K562 (cell line): Measurements from ENCODE around the gene PDE2A. TPM values are rescaled to one million over a fixed set of nuclear protein-coding genes. Genes with fewer than 3 reads are reported as not detected.

ENCODE experiments used
- ATAC-seq: fragments of 200-7000 bp; cut with Tn5 transposase; 3 replicates; pipeline ENCODE4 v1.9.1; 2020; ENCODE audit warnings: moderate library complexity
- BruUV-seq: library from RNA; stranded (reverse); fragments of 400-500 nt; replicated peaks from 2 replicates; lab custom pipeline; 2021; lab: Mats Ljungman, UMichigan
- CTCF ChIA-PET: fragments of 300-600 bp; formaldehyde crosslinking; extraction: SDS; loops from one replicate; lab custom pipeline; 2021; ENCODE audit warnings: low intra/inter-chr PET ratio; lab: Yijun Ruan, JAX
- POLR2A ChIA-PET: fragments of 300-600, 350-650 bp; sonication (Branson Sonifier 250); formaldehyde crosslinking; extraction: SDS; loops from one replicate; lab custom pipeline; 2021; ENCODE audit warnings: antibody characterized with exemption, inconsistent platforms; lab: Yijun Ruan, JAX
- DNase-seq, 4 experiments: peaks; one replicate each; pipeline versions ENCODE4 v3.0.0 to v3.0.0-alpha.2; 2011 to 2018; ENCODE audit warnings: low spot score in 3 of 4, mixed read lengths in 3 of 4; ENCODE audit errors: extremely low read depth in 1 of 4
- FAIRE-seq: peaks from 2 replicates; lab custom pipeline; 2011; peaks lifted over from hg19 to GRCh38; lab: Jason Lieb, UNC
- H2AFZ ChIP-seq: 2 replicates; pipeline ENCODE4 v1.6.0; 2011; ENCODE audit warnings: low read depth, low read length, control low read depth, inconsistent platforms
- H3K27ac ChIP-seq: fragments of 200-600 bp; 3 replicates; pipeline ENCODE4 v1.8.0; 2011; ENCODE audit warnings: low read depth, mild to moderate bottlenecking, control low read depth, inconsistent platforms, low read length, moderate library complexity, mixed read lengths; ENCODE audit errors: extremely low read depth
- H3K27me3 ChIP-seq, 2 experiments: fragments of 300-600 bp in 1 of 2; 2 replicates in 1 of 2; 3 replicates in 1 of 2; pipeline versions ENCODE4 v1.6.0 to v1.8.0; 2011; ENCODE audit warnings: inconsistent platforms in 2 of 2, low read length in 2 of 2, mild to moderate bottlenecking in 1 of 2, mixed read lengths in 1 of 2, moderate library complexity in 1 of 2; ENCODE audit not compliant: control insufficient read depth in 2 of 2, insufficient read depth in 2 of 2
- H3K36me3 ChIP-seq: fragments of 300-600 bp; 3 replicates; pipeline ENCODE4 v1.8.0; 2011; ENCODE audit warnings: mild to moderate bottlenecking, low read length, inconsistent platforms; ENCODE audit not compliant: control insufficient read depth, insufficient read depth
- H3K4me1 ChIP-seq, 2 experiments: fragments of 200-600 bp in 1 of 2; replicated peaks in 1 of 2; 2 replicates in 1 of 2; 3 replicates in 1 of 2; pipeline versions ENCODE4 v1.5.1 to v1.8.0; 2011; ENCODE audit warnings: inconsistent platforms in 2 of 2, low read length in 2 of 2, mild to moderate bottlenecking in 1 of 2, mixed read lengths in 1 of 2, moderate library complexity in 1 of 2; ENCODE audit not compliant: control insufficient read depth in 2 of 2, insufficient read depth in 2 of 2
- H3K4me2 ChIP-seq: 2 replicates; pipeline ENCODE4 v1.6.1; 2011; ENCODE audit warnings: low read length, control low read depth, inconsistent platforms, mixed read lengths; ENCODE audit not compliant: insufficient read depth
- H3K4me3 ChIP-seq: fragments of 200-600 bp; sonication (generic), shearing (Covaris generic); 2 replicates; pipeline ENCODE4 v1.5.1; 2016; ENCODE audit warnings: control low read depth, inconsistent platforms
- H3K79me2 ChIP-seq: fragments of 200-600 bp; 3 replicates; pipeline ENCODE4 v1.8.0; 2011; ENCODE audit warnings: low read length, inconsistent platforms; ENCODE audit not compliant: control insufficient read depth, insufficient read depth
- H3K9ac ChIP-seq, 2 experiments: 2 replicates each; pipeline versions ENCODE4 v1.6.0 to v1.6.1; 2011; ENCODE audit warnings: low read depth in 2 of 2, low read length in 2 of 2, control low read depth in 1 of 2, inconsistent platforms in 1 of 2, mild to moderate bottlenecking in 1 of 2, mixed read lengths in 1 of 2; ENCODE audit not compliant: insufficient read depth in 1 of 2
- H3K9me1 ChIP-seq: one replicate; pipeline ENCODE4 v1.6.0; 2011; ENCODE audit warnings: inconsistent platforms, mild to moderate bottlenecking, low read length, moderate library complexity; ENCODE audit not compliant: control insufficient read depth, insufficient read depth
- H3K9me3 ChIP-seq: replicated peaks from 2 replicates; pipeline ENCODE4 v1.5.1; 2011; ENCODE audit warnings: low read depth, low read length, inconsistent platforms; ENCODE audit not compliant: control insufficient read depth, insufficient read depth
- H4K20me1 ChIP-seq: replicated peaks from 2 replicates; pipeline ENCODE4 v1.6.1; 2011; ENCODE audit warnings: low read length, inconsistent platforms, mixed read lengths; ENCODE audit not compliant: control insufficient read depth, insufficient read depth
- CBX1 ChIP-seq: sonication (generic); IDR thresholded peaks from 2 replicates; pipeline ENCODE4 v1.6.1; 2016; ENCODE audit warnings: antibody characterized with exemption, low read depth, mild to moderate bottlenecking
- EGR1 ChIP-seq: fragments of 450-650 bp; conservative IDR thresholded peaks from 2 replicates; pipeline ENCODE4 v1.6.1; 2017; ENCODE audit warnings: mild to moderate bottlenecking
- PKNOX1 ChIP-seq: fragments of 450-650 bp; IDR thresholded peaks from 2 replicates; pipeline ENCODE4 v1.6.1; 2016
- POLR2G ChIP-seq: fragments of 200-400 bp; formaldehyde crosslinking; IDR thresholded peaks from 2 replicates; pipeline ENCODE4 v1.6.1; 2017; ENCODE audit warnings: low read depth, mild to moderate bottlenecking, antibody characterized with exemption, low read length, moderate library complexity
- ZFP36 ChIP-seq: fragments of 150-350 bp; IDR thresholded peaks from 2 replicates; pipeline ENCODE4 v1.6.1; 2018; ENCODE audit warnings: low read length, low read depth; ENCODE audit not compliant: partially characterized antibody
- ZNF174 ChIP-seq: fragments of 250-450 bp; sonication (Bioruptor Pico); IDR thresholded peaks from 2 replicates; pipeline ENCODE4 v1.4.0; 2020; ENCODE audit warnings: mild to moderate bottlenecking
- ZNF395 ChIP-seq: fragments of 200-800 bp; sonication (Bioruptor generic); IDR thresholded peaks from 2 replicates; pipeline ENCODE4 v1.6.1; 2017; ENCODE audit warnings: missing genetic modification characterization, missing compliant biosample characterization
- WGBS: fragments of 100-300 bp; shearing (Covaris generic); methylation state at CpG from one replicate; pipeline ENCODE4 v1.1.6; 2016; ENCODE audit warnings: low coverage, mixed read lengths; ENCODE audit not compliant: insufficient coverage; ENCODE audit errors: missing lambda C conversion rate; 5-methylcytosine and 5-hydroxymethylcytosine counted together
- in situ Hi-C: fragments of 300-500 bp; cut with MboI; formaldehyde crosslinking; loops from 4 replicates; pipeline ENCODE4 v1.15.0; 2018; ENCODE audit warnings: inconsistent platforms, mixed read lengths
- intact Hi-C: fragments of 100-400 bp; cut with micrococcal nuclease; formaldehyde crosslinking; loops from 2 replicates; pipeline ENCODE4 v1.14.2; 2022
- polyA plus RNA-seq, 8 experiments: library from polyadenylated mRNA; depleted of rRNA in 4 of 8; stranded (reverse) in 5 of 8; unstranded in 3 of 8; fragments of >200 nt; fragmentation: Nextera tagmentation in 2 of 8; fragmentation: Illumina TruSeq in 1 of 8; extraction: Ambion mirVana in 2 of 8; extraction: Trizol in 1 of 8; gene quantifications; 2 replicates each; pipeline versions ENCODE4 v1.2.1 to v1.2.3, GENCODE V29; 2011 to 2014; ENCODE audit warnings: inconsistent platforms in 1 of 8, missing spikeins in 1 of 8
- total RNA-seq, 7 experiments: library from RNA; depleted of rRNA in 6 of 7; stranded (reverse); fragments of >200 nt in 6 of 7; fragmentation: Illumina TruSeq in 2 of 7; extraction: Trizol in 2 of 7; gene quantifications; 2 replicates each; pipeline versions ENCODE4 v1.2.1 to v1.2.3, GENCODE V29; 2011 to 2021; ENCODE audit warnings: low replicate concordance in 1 of 7

Gene PDE2A
- total and polyA plus RNA-seq, 9 of the 15 experiments (the other 6 are each of a cell fraction or from before 2014, with no cell fraction given): 0.07 to 15.2 (median 1.6) TPM; not detected in 1

- no peak for TF ChIP-seq ZNF395
- no peak for TF ChIP-seq ZNF174 (CRISPR knock-in tag)
- peak; percentile 47; the same call in 1 of the 2 replicates for TF ChIP-seq EGR1
- peak; percentile 78 for TF ChIP-seq ZFP36
- no peak for TF ChIP-seq PKNOX1
Observed at GRCh38 chr11:72681226-72682153, 7.3 kb upstream of the PDE2A start (continued).

GRCh38 chr11:72680624-72681158, 6.5 kb upstream of the PDE2A start:
- WGBS: 4% methylated on average over 6 of the region's 6 CpGs
- TF ChIP-seq POLR2G (peak; percentile 50; the same call in 1 of the 2 replicates), CBX1 (no peak)
- no peak overlapping the region for H3K4me3 ChIP-seq
- no peaks in the 10 kb centered on the region for H3K9me3 ChIP-seq
- H3K27me3 ChIP-seq: peaks cover 7 to 39% of the 10 kb centered on the region in 2 experiments; a peak in 4 of 5 replicates
- H4K20me1 ChIP-seq: peaks cover 43% of the 10 kb centered on the region
- intact Hi-C loops (loop anchor here (5.0 kb wide), 1 partner anchor 208 kb away; no protein-coding TSS in a partner anchor), in situ Hi-C loops (loop anchor here (5.0 kb wide), 1 partner anchor 93 kb away; no protein-coding TSS in a partner anchor)
- H3K36me3 ChIP-seq: peaks cover 24% of the 10 kb centered on the region; the same call in 2 of the 3 replicates
- ChIA-PET CTCF (no interaction called here), POLR2A (interaction anchor here (0.6 to 1.4 kb wide), 4 partner anchors 9 to 396 kb away, joined by 3 to 7 read pairs (median 4); no protein-coding TSS in a partner anchor)
- BruUV-seq: no TSS peak
- DNase-seq (no peak), ATAC-seq (no peak), FAIRE-seq (no peak)
- H3K9ac ChIP-seq: no peak overlapping the region
- H2AFZ ChIP-seq: no peak overlapping the region
- H3K79me2 ChIP-seq: no peaks in the 10 kb centered on the region
- H3K27ac ChIP-seq: no peak overlapping the region
- H3K9me1 ChIP-seq: peaks cover 5% of the 10 kb centered on the region
- H3K4me2 ChIP-seq: no peak overlapping the region
- peaks cover 3 to 33% of the 10 kb centered on the region in 2 experiments; a peak in 4 of 5 replicates for H3K4me1 ChIP-seq
